HEK293 (cell line): ENCODE results near the gene C9orf78.

Experiments
- CTCF ChIP-seq: fragments of 450-650 bp; formaldehyde crosslinking; IDR thresholded peaks from 2 replicates; pipeline ENCODE4 v1.5.1; 2016; ENCODE audit warnings: missing biosample characterization, missing genetic modification characterization
- GLIS1 ChIP-seq: fragments of 450-650 bp; formaldehyde crosslinking; IDR thresholded peaks from 2 replicates; pipeline ENCODE4 v1.5.1; 2016; ENCODE audit warnings: missing biosample characterization, missing genetic modification characterization
- YY1 ChIP-seq: fragments of 450-650 bp; formaldehyde crosslinking; IDR thresholded peaks from 2 replicates; pipeline ENCODE4 v1.5.1; 2018; ENCODE audit warnings: missing biosample characterization, missing genetic modification characterization
- ZNF501 ChIP-seq: fragments of 450-650 bp; formaldehyde crosslinking; IDR thresholded peaks from 2 replicates; pipeline ENCODE4 v1.5.1; 2016; ENCODE audit warnings: missing biosample characterization, missing genetic modification characterization
- ZNF660 ChIP-seq: fragments of 450-650 bp; IDR thresholded peaks from 2 replicates; pipeline ENCODE4 v1.5.1; 2018; ENCODE audit warnings: missing biosample characterization, mild to moderate bottlenecking, missing genetic modification characterization
- ZNF843 ChIP-seq: fragments of 450-650 bp; formaldehyde crosslinking; IDR thresholded peaks from 2 replicates; pipeline ENCODE4 v1.5.1; 2016; ENCODE audit warnings: missing biosample characterization, missing genetic modification characterization
- TF ChIP-seq, protein P1 (sequence below): fragments of 450-650 bp; formaldehyde crosslinking; IDR thresholded peaks from 2 replicates; pipeline ENCODE4 v1.5.1; 2016; ENCODE audit warnings: missing biosample characterization, missing genetic modification characterization

GRCh38 chr9:129814432-129815223 lies 20.4 kb downstream of the C9orf78 start:
- TF ChIP-seq CTCF (tag by site-specific recombination), result no peak
- no peak for TF ChIP-seq ZNF660 (tag by site-specific recombination)
- TF ChIP-seq, protein P1, sequence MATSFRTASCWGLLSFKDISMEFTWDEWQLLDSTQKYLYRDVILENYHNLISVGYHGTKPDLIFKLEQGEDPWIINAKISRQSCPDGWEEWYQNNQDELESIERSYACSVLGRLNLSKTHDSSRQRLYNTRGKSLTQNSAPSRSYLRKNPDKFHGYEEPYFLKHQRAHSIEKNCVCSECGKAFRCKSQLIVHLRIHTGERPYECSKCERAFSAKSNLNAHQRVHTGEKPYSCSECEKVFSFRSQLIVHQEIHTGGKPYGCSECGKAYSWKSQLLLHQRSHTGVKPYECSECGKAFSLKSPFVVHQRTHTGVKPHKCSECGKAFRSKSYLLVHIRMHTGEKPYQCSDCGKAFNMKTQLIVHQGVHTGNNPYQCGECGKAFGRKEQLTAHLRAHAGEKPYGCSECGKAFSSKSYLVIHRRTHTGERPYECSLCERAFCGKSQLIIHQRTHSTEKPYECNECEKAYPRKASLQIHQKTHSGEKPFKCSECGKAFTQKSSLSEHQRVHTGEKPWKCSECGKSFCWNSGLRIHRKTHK, result no peak
- no peak for TF ChIP-seq ZNF501 (tag by site-specific recombination)
- TF ChIP-seq ZNF843 (tag by site-specific recombination), result no peak
- no peak for TF ChIP-seq YY1 (tag by site-specific recombination)
- no peak for TF ChIP-seq GLIS1 (tag by site-specific recombination)
